ENCODE data around the gene ZG16.

GRCh38 chr16:29779474-29779873, 1.4 kb downstream of the ZG16 start:
- no peak for TF ChIP-seq CTCF (optimal IDR thresholded peaks at IDR 0.05 in 1 of 3, IDR thresholded peaks at IDR 0.05 in 1 of 3, conservative IDR thresholded peaks at IDR 0.05 in 1 of 3; ENCODE audit: extremely low read depth in 1 of 3, insufficient read depth in 2 of 3, low read length in 3 of 3)
- TF ChIP-seq EZH2 (IDR thresholded peaks at IDR 0.05; ENCODE audit: low read length): no peak
